ENCODE results near the gene APEH.

GRCh38 chr3:49626796-49627195 lies 47.4 kb upstream of the APEH start:
- TF ChIP-seq POLR2A (IDR thresholded peaks at IDR 0.05) (no peak), POLR2AphosphoS5 (IDR thresholded peaks at IDR 0.05; ENCODE audit: insufficient read depth in 1 of 2, low read depth in 1 of 2) (no peak)
